Measurements from ENCODE around the gene FIGN. TPM values are rescaled to one million over a fixed set of nuclear protein-coding genes. Genes with fewer than 3 reads are reported as not detected.

Gene FIGN
- total and polyA plus RNA-seq, 2 donors (not counting 1 experiment from before 2014, with no cell fraction given), result not detected

GRCh38 chr2:163670929-163671328 is 64.9 kb downstream of the FIGN start:
- H3K4me3 ChIP-seq (ENCODE audit: control extremely low read depth in 1 of 5, extremely low read depth in 1 of 5, insufficient read depth in 1 of 5, low read depth in 2 of 5, low read length in 4 of 5), result no peak overlapping the region
- Mint-ChIP-seq H3K4me3 (no peak overlapping the region), H3K27ac (no peak overlapping the region), H3K27me3 (no peaks in the 10 kb centered on the region), H3K9me3 (ENCODE audit: insufficient read depth) (no peaks in the 10 kb centered on the region), H3K4me1 (no peaks in the 10 kb centered on the region)
- WGBS (ENCODE audit: insufficient coverage), result 80% methylated on average over 1 of the region's 3 CpGs
- no peak for DNase-seq
- no peaks in the 10 kb centered on the region for H3K4me1 ChIP-seq (ENCODE audit: control insufficient read depth in 2 of 2, insufficient read depth in 2 of 2, low read length in 2 of 2)
- no peak overlapping the region for H3K27ac ChIP-seq (ENCODE audit: low read length in 2 of 2)
- no peak overlapping the region for H3K9ac ChIP-seq (ENCODE audit: low read length)
- CTCF ChIA-PET, result interaction anchor here (0.6 kb wide), 2 partner anchors 14 to 47 kb away, joined by 3 read pairs; no protein-coding TSS in a partner anchor
- TF ChIP-seq EZH2 (IDR thresholded peaks at IDR 0.05; ENCODE audit: borderline replicate concordance, insufficient read depth, low read depth, low read length, poor library complexity, severe bottlenecking) (no peak), CTCF (IDR thresholded peaks at IDR 0.05) (no peak)
- no peaks in the 10 kb centered on the region for H4K20me1 ChIP-seq (ENCODE audit: control insufficient read depth, insufficient read depth, low read length, poor library complexity, severe bottlenecking)
- no peaks in the 10 kb centered on the region for H3K36me3 ChIP-seq (replicated peaks in 1 of 2; ENCODE audit: control extremely low read depth in 1 of 2, control insufficient read depth in 1 of 2, extremely low read depth in 1 of 2, insufficient read depth in 2 of 2, low read length in 1 of 2)
- H3K4me2 ChIP-seq (replicated peaks; ENCODE audit: low read depth, low read length, poor library complexity, severe bottlenecking), result no peak overlapping the region
- H3K79me2 ChIP-seq (ENCODE audit: control insufficient read depth, insufficient read depth, low read length), result no peaks in the 10 kb centered on the region
- no peak for ATAC-seq (ENCODE audit: low read depth)
- H3K27me3 ChIP-seq (replicated peaks in 1 of 4; ENCODE audit: control extremely low read depth in 1 of 4, control insufficient read depth in 3 of 4, insufficient read depth in 4 of 4, low read length in 3 of 4), result no peaks in the 10 kb centered on the region
- POLR2A ChIA-PET, result no interaction called here
- H3K9me3 ChIP-seq (ENCODE audit: control extremely low read depth in 1 of 3, control insufficient read depth in 2 of 3, insufficient read depth in 1 of 3, low read length in 2 of 3), result no peaks in the 10 kb centered on the region
- no peak overlapping the region for H2AFZ ChIP-seq (ENCODE audit: insufficient read depth, low read depth, low read length, poor library complexity, severe bottlenecking)
- intact Hi-C loops (cut with micrococcal nuclease), result no loop called here

- H3K4me1 Mint-ChIP-seq, result no peaks in the 10 kb centered on the region
- no peaks in the 10 kb centered on the region for H3K27me3 ChIP-seq (replicated peaks in 1 of 4; ENCODE audit: control extremely low read depth in 1 of 4, control insufficient read depth in 3 of 4, insufficient read depth in 4 of 4, low read length in 3 of 4)
- intact Hi-C loops (cut with micrococcal nuclease), result no loop called here
- no peaks in the 10 kb centered on the region for H3K4me1 ChIP-seq (ENCODE audit: control insufficient read depth in 2 of 2, insufficient read depth in 2 of 2, low read length in 2 of 2)
- no peaks in the 10 kb centered on the region for H3K9me3 Mint-ChIP-seq (ENCODE audit: insufficient read depth)
- H3K36me3 ChIP-seq (replicated peaks in 1 of 2; ENCODE audit: control extremely low read depth in 1 of 2, control insufficient read depth in 1 of 2, extremely low read depth in 1 of 2, insufficient read depth in 2 of 2, low read length in 1 of 2), result no peaks in the 10 kb centered on the region
- H3K79me2 ChIP-seq (ENCODE audit: control insufficient read depth, insufficient read depth, low read length), result no peaks in the 10 kb centered on the region
- WGBS (ENCODE audit: insufficient coverage), result no CpG with 5 or more reads among the region's 2 CpGs
- H3K9me3 ChIP-seq (ENCODE audit: control extremely low read depth in 1 of 3, control insufficient read depth in 2 of 3, insufficient read depth in 1 of 3, low read length in 2 of 3), result no peaks in the 10 kb centered on the region
- H3K27ac ChIP-seq (ENCODE audit: low read length in 2 of 2), result no peak overlapping the region
- H2AFZ ChIP-seq (ENCODE audit: insufficient read depth, low read depth, low read length, poor library complexity, severe bottlenecking), result no peak overlapping the region
- no peak overlapping the region for H3K4me3 Mint-ChIP-seq
- no peak overlapping the region for H3K27ac Mint-ChIP-seq
- no peak overlapping the region for H3K9ac ChIP-seq (ENCODE audit: low read length)
- DNase-seq (no peak), ATAC-seq (ENCODE audit: low read depth) (no peak)
- no peak for TF ChIP-seq EZH2 (IDR thresholded peaks at IDR 0.05; ENCODE audit: borderline replicate concordance, insufficient read depth, low read depth, low read length, poor library complexity, severe bottlenecking)
- TF ChIP-seq CTCF (IDR thresholded peaks at IDR 0.05), result no peak
- ChIA-PET POLR2A (no interaction called here), CTCF (no interaction called here)
- H4K20me1 ChIP-seq (ENCODE audit: control insufficient read depth, insufficient read depth, low read length, poor library complexity, severe bottlenecking), result no peaks in the 10 kb centered on the region
- no peak overlapping the region for H3K4me3 ChIP-seq (ENCODE audit: control extremely low read depth in 1 of 5, extremely low read depth in 1 of 5, insufficient read depth in 1 of 5, low read depth in 2 of 5, low read length in 4 of 5)
- no peak overlapping the region for H3K4me2 ChIP-seq (replicated peaks; ENCODE audit: low read depth, low read length, poor library complexity, severe bottlenecking)
- no peaks in the 10 kb centered on the region for H3K27me3 Mint-ChIP-seq
Observed at GRCh38 chr2:163669506-163669905, 66.3 kb downstream of the FIGN start.
